SK-N-SH (cell line): ENCODE results near the gene HCCS.

Experiments
- EP300 ChIP-seq, 2 experiments: IDR thresholded peaks; 2 replicates each; pipeline versions ENCODE4 v1.4.0 to v1.6.1; 2012; ENCODE audit warnings: borderline replicate concordance in 1 of 2, low read depth in 1 of 2, low read length in 1 of 2
- EZH2phosphoT487 ChIP-seq: fragments of 200-600 bp; sonication (generic); IDR thresholded peaks from 2 replicates; pipeline ENCODE4 v1.6.1; 2017; ENCODE audit warnings: low read depth, mixed run types, mild to moderate bottlenecking, antibody characterized with exemption, moderate library complexity, borderline replicate concordance
- GATA2 ChIP-seq: sonication (generic); formaldehyde crosslinking; IDR thresholded peaks from 2 replicates; pipeline ENCODE4 v1.5.0; 2020; ENCODE audit warnings: mild to moderate bottlenecking, missing genetic modification reagents
- RAD21 ChIP-seq: IDR thresholded peaks from 2 replicates; pipeline ENCODE4 v1.6.1; 2012; ENCODE audit warnings: mild to moderate bottlenecking, low read length
- REST ChIP-seq: IDR thresholded peaks from 2 replicates; pipeline ENCODE4 v1.6.1; 2012; ENCODE audit warnings: mild to moderate bottlenecking, low read depth, low read length, moderate library complexity
- TF ChIP-seq, protein P1 (sequence below): fragments of 200-600 bp; sonication (generic); IDR thresholded peaks from 2 replicates; pipeline ENCODE4 v1.6.1; 2017; ENCODE audit warnings: antibody characterized with exemption, mild to moderate bottlenecking, moderate library complexity

- TF ChIP-seq GATA2 (CRISPR knock-in tag) = no peak
- no peak for TF ChIP-seq EP300 (IDR thresholded peaks at IDR 0.05; ENCODE audit: borderline replicate concordance in 1 of 2, low read depth in 1 of 2, low read length in 1 of 2)
- TF ChIP-seq EZH2phosphoT487 = no peak
- TF ChIP-seq, protein P1, sequence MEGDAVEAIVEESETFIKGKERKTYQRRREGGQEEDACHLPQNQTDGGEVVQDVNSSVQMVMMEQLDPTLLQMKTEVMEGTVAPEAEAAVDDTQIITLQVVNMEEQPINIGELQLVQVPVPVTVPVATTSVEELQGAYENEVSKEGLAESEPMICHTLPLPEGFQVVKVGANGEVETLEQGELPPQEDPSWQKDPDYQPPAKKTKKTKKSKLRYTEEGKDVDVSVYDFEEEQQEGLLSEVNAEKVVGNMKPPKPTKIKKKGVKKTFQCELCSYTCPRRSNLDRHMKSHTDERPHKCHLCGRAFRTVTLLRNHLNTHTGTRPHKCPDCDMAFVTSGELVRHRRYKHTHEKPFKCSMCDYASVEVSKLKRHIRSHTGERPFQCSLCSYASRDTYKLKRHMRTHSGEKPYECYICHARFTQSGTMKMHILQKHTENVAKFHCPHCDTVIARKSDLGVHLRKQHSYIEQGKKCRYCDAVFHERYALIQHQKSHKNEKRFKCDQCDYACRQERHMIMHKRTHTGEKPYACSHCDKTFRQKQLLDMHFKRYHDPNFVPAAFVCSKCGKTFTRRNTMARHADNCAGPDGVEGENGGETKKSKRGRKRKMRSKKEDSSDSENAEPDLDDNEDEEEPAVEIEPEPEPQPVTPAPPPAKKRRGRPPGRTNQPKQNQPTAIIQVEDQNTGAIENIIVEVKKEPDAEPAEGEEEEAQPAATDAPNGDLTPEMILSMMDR = no peak
- TF ChIP-seq REST = no peak
- no peak for TF ChIP-seq RAD21
Measured at GRCh38 chrX:11108253-11108941, 2.7 kb upstream of the HCCS start.
